HEK293 (cell line): Measurements from ENCODE around the gene CHEK2.

Source experiments
- CTCF ChIA-PET: fragments of 350-600 bp; formaldehyde crosslinking; extraction: SDS; loops from one replicate; lab custom pipeline; 2021; ENCODE audit warnings: antibody characterized with exemption; lab: Yijun Ruan, JAX
- POLR2A ChIA-PET: fragments of 300-600 bp; formaldehyde crosslinking; extraction: SDS; loops from one replicate; lab custom pipeline; 2020; ENCODE audit warnings: antibody characterized with exemption, inconsistent platforms; lab: Yijun Ruan, JAX
- H3K27ac ChIP-seq: fragments of 200-500 bp; sonication (Bioruptor generic); 2 replicates; pipeline ENCODE4 v1.5.1; 2014; ENCODE audit warnings: low read depth, low read length, control low read depth, inconsistent platforms; ENCODE audit errors: extremely low read depth
- H3K36me3 ChIP-seq, 2 experiments: fragments of 200-500 bp in 1 of 2; sonication (Bioruptor generic) in 1 of 2; 1 replicate in 1 of 2; 2 replicates in 1 of 2; pipeline ENCODE4 v1.5.1; 2014 to 2017; ENCODE audit warnings: inconsistent platforms in 2 of 2, low read length in 2 of 2; ENCODE audit not compliant: control insufficient read depth in 2 of 2, insufficient read depth in 1 of 2
- H3K4me1 ChIP-seq: fragments of 200-500 bp; sonication (Bioruptor generic); 2 replicates; pipeline ENCODE4 v1.5.1; 2014; ENCODE audit warnings: mild to moderate bottlenecking, low read length, inconsistent platforms; ENCODE audit not compliant: control insufficient read depth, insufficient read depth
- H3K4me3 ChIP-seq: 2 replicates; pipeline ENCODE4 v1.5.1; 2011; ENCODE audit warnings: low read depth, mild to moderate bottlenecking, control low read depth, low read length, moderate library complexity
- H3K9me3 ChIP-seq: fragments of 200-500 bp; sonication (Bioruptor generic); 2 replicates; pipeline ENCODE4 v1.5.1; 2014; ENCODE audit warnings: low read depth, low read length, inconsistent platforms; ENCODE audit not compliant: control insufficient read depth, insufficient read depth
- ELK4 ChIP-seq: IDR thresholded peaks from 2 replicates; pipeline ENCODE4 v1.6.1; 2011; ENCODE audit warnings: mild to moderate bottlenecking, low read depth, low read length, borderline replicate concordance
- GLI2 ChIP-seq: fragments of 450-650 bp; formaldehyde crosslinking; IDR thresholded peaks from 2 replicates; pipeline ENCODE4; 2017; ENCODE audit warnings: missing biosample characterization, missing genetic modification characterization, low read depth, borderline replicate concordance
- KLF7 ChIP-seq: fragments of 450-650 bp; formaldehyde crosslinking; IDR thresholded peaks from 2 replicates; pipeline ENCODE4 v1.5.1; 2016; ENCODE audit warnings: missing biosample characterization, missing genetic modification characterization, borderline replicate concordance
- PRDM10 ChIP-seq: fragments of 450-650 bp; formaldehyde crosslinking; IDR thresholded peaks from 2 replicates; pipeline ENCODE4 v1.5.1; 2016; ENCODE audit warnings: missing biosample characterization, missing genetic modification characterization
- YY1 ChIP-seq: fragments of 450-650 bp; formaldehyde crosslinking; IDR thresholded peaks from 2 replicates; pipeline ENCODE4 v1.5.1; 2018; ENCODE audit warnings: missing biosample characterization, missing genetic modification characterization
- ZBTB11 ChIP-seq: fragments of 450-650 bp; formaldehyde crosslinking; conservative IDR thresholded peaks from 2 replicates; pipeline ENCODE4 v1.5.1; 2016; ENCODE audit warnings: low read depth, missing biosample characterization, missing genetic modification characterization
- ZFP41 ChIP-seq: fragments of 450-650 bp; formaldehyde crosslinking; IDR thresholded peaks from 2 replicates; pipeline ENCODE4 v1.5.1; 2016; ENCODE audit warnings: missing biosample characterization, missing genetic modification characterization, borderline replicate concordance
- ZNF157 ChIP-seq: fragments of 450-650 bp; formaldehyde crosslinking; IDR thresholded peaks from 2 replicates; pipeline ENCODE4 v1.5.1; 2016; ENCODE audit warnings: missing biosample characterization, missing genetic modification characterization
- ZNF362 ChIP-seq: fragments of 450-650 bp; formaldehyde crosslinking; IDR thresholded peaks from 2 replicates; pipeline ENCODE4 v1.5.1; 2016; ENCODE audit warnings: missing biosample characterization, missing genetic modification characterization
- ZNF394 ChIP-seq: fragments of 450-650 bp; formaldehyde crosslinking; IDR thresholded peaks from 2 replicates; pipeline ENCODE4 v1.5.1; 2016; ENCODE audit warnings: missing biosample characterization, missing genetic modification characterization, mild to moderate bottlenecking, moderate library complexity, borderline replicate concordance
- ZNF549 ChIP-seq: fragments of 450-650 bp; IDR thresholded peaks from 2 replicates; pipeline ENCODE4 v1.5.1; 2018; ENCODE audit warnings: missing biosample characterization, missing genetic modification characterization, mild to moderate bottlenecking, inconsistent platforms, moderate library complexity
- ZNF555 ChIP-seq: fragments of 450-650 bp; formaldehyde crosslinking; conservative IDR thresholded peaks from 2 replicates; pipeline ENCODE4 v1.5.1; 2017; ENCODE audit warnings: missing biosample characterization, mild to moderate bottlenecking, missing genetic modification characterization, inconsistent platforms
- ZNF580 ChIP-seq: fragments of 450-650 bp; formaldehyde crosslinking; IDR thresholded peaks from 2 replicates; pipeline ENCODE4 v1.5.1; 2016; ENCODE audit warnings: missing biosample characterization, missing genetic modification characterization
- ZNF768 ChIP-seq: fragments of 450-650 bp; formaldehyde crosslinking; IDR thresholded peaks from 2 replicates; pipeline ENCODE4 v1.5.1; 2018; ENCODE audit warnings: missing biosample characterization, mild to moderate bottlenecking, missing genetic modification characterization
- ZSCAN23 ChIP-seq: fragments of 450-650 bp; formaldehyde crosslinking; IDR thresholded peaks from 2 replicates; pipeline ENCODE4 v1.5.1; 2016; ENCODE audit warnings: missing biosample characterization, missing genetic modification characterization
- ZSCAN4 ChIP-seq: fragments of 450-650 bp; formaldehyde crosslinking; IDR thresholded peaks from 2 replicates; pipeline ENCODE4 v1.5.1; 2017; ENCODE audit warnings: missing biosample characterization, missing genetic modification characterization

CHEK2 gene

GRCh38 chr22:28670756-28671155 is 70.9 kb downstream of the CHEK2 start (continued):
- no peak for TF ChIP-seq ZBTB11 (tag by site-specific recombination)
- no peak for TF ChIP-seq KLF7 (tag by site-specific recombination)
- no peak for TF ChIP-seq ZNF549 (tag by site-specific recombination)
- no peak for TF ChIP-seq GLI2

GRCh38 chr22:28670161-28670560 is 71.5 kb downstream of the CHEK2 start:
- TF ChIP-seq ZFP41, result no peak
- TF ChIP-seq ZNF555 (tag by site-specific recombination), result no peak
- no peak for TF ChIP-seq ELK4
- TF ChIP-seq ZNF362 (tag by site-specific recombination), result no peak
- TF ChIP-seq ZSCAN23 (tag by site-specific recombination), result no peak
- no peak for TF ChIP-seq PRDM10
- no peak for TF ChIP-seq ZNF394 (tag by site-specific recombination)
- TF ChIP-seq YY1 (tag by site-specific recombination), result no peak
- TF ChIP-seq ZNF157 (tag by site-specific recombination), result no peak
- no peak for TF ChIP-seq ZSCAN4
- TF ChIP-seq ZNF768 (tag by site-specific recombination), result no peak
- TF ChIP-seq ZNF580 (tag by site-specific recombination), result no peak
- H3K36me3 ChIP-seq, result peaks cover 0 to 6% of the 10 kb centered on the region in 2 experiments; a peak in 2 of 3 replicates
- H3K4me3 ChIP-seq, result no peak overlapping the region
- ChIA-PET POLR2A (no interaction called here), CTCF (no interaction called here)
- peaks cover 6% of the 10 kb centered on the region for H3K4me1 ChIP-seq
- H3K27ac ChIP-seq, result no peak overlapping the region
- no peaks in the 10 kb centered on the region for H3K9me3 ChIP-seq
